Stimulated activated CD8-positive, alpha-beta memory T cell treated with anti-CD3 and anti-CD28 coated beads, Interleukin-15, amount 100 ng/mL, for 24 hours (primary cell): ENCODE data around the gene ALOX12.
A peak's percentile ranks its signal among the peaks of the same experiment; 100 is the strongest.

Source experiments
- DNase-seq: peaks from one replicate; pipeline ENCODE4 v3.0.0-alpha.2; 2020; ENCODE audit warnings: low read depth

ALOX12 gene

GRCh38 chr17:7022781-7023571 is 27.1 kb downstream of the ALOX12 start, which contains the start of gene BCL6B:
Gene BCL6B, plus strand, starts transcription at chr17:7023050. Its CDS starts 622 bp downstream, at chr17:7023672.
- no peak for DNase-seq

- DNase-seq, result peak; percentile 87
These were observed 27.9 kb downstream of the ALOX12 start for GRCh38 chr17:7023576-7024401.

- DNase-seq, result no peak
These were observed 28.5 kb downstream of the ALOX12 start for GRCh38 chr17:7024402-7024785.

- no peak for DNase-seq
These were observed 29.4 kb downstream of the ALOX12 start for GRCh38 chr17:7025245-7025644.

- no peak for DNase-seq
These were observed 30.7 kb downstream of the ALOX12 start for GRCh38 chr17:7026471-7027115.

GRCh38 chr17:7027335-7027734 is 31.5 kb downstream of the ALOX12 start:
- DNase-seq, result no peak

GRCh38 chr17:7029096-7029495 is 33.2 kb downstream of the ALOX12 start:
- no peak for DNase-seq

GRCh38 chr17:7029659-7030058 is 33.8 kb downstream of the ALOX12 start:
- DNase-seq, result no peak

- no peak for DNase-seq
These were observed 39.2 kb downstream of the ALOX12 start for GRCh38 chr17:7034955-7035590.

- DNase-seq, result peak; percentile 85
These were observed 39.9 kb downstream of the ALOX12 start, which contains the start of gene SLC16A13 for GRCh38 chr17:7035591-7036368. Gene SLC16A13, plus strand, starts transcription at chr17:7036015. Its CDS starts 368 bp downstream, at chr17:7036383.

GRCh38 chr17:7038025-7038862 is 42.4 kb downstream of the ALOX12 start:
- no peak for DNase-seq

GRCh38 chr17:7039832-7040231 is 44.0 kb downstream of the ALOX12 start:
- DNase-seq, result no peak

GRCh38 chr17:7041607-7042500 is 46.0 kb downstream of the ALOX12 start:
- DNase-seq, result no peak

- DNase-seq, result no peak
These were observed 46.8 kb downstream of the ALOX12 start for GRCh38 chr17:7042501-7043181.

GRCh38 chr17:7043182-7043496 is 47.3 kb downstream of the ALOX12 start:
- DNase-seq, result no peak

GRCh38 chr17:7043497-7044198 is 47.8 kb downstream of the ALOX12 start, which contains the start of gene SLC16A11:
Gene SLC16A11, minus strand, starts transcription at chr17:7044092. Its CDS starts 579 bp downstream, at chr17:7043513.
- DNase-seq, result no peak

GRCh38 chr17:7045492-7046126 is 49.8 kb downstream of the ALOX12 start:
- no peak for DNase-seq
